NCI-H2171 (cell line): Measurements from ENCODE around the gene AXL.
"Not testable (repeated sequence)": the region's sequence is repeated elsewhere in the genome, so short reads cannot be mapped to it uniquely, and the experiment has no call there.

Experiments
- DNase-seq: peaks from one replicate; lab custom pipeline; 2025; lab: John Stamatoyannopoulos, UW

Gene AXL

GRCh38 chr19:41276231-41276630 is 57.2 kb downstream of the AXL start:
- DNase-seq: no peak

GRCh38 chr19:41278478-41278877 is 59.5 kb downstream of the AXL start:
- no peak for DNase-seq

- no peak for DNase-seq
These were observed 69.9 kb downstream of the AXL start for GRCh38 chr19:41288673-41289530.

- DNase-seq: not testable (repeated sequence)
These were observed 70.8 kb downstream of the AXL start for GRCh38 chr19:41289814-41290213.

GRCh38 chr19:41294393-41294792 is 75.4 kb downstream of the AXL start:
- DNase-seq: no peak

DNA sequence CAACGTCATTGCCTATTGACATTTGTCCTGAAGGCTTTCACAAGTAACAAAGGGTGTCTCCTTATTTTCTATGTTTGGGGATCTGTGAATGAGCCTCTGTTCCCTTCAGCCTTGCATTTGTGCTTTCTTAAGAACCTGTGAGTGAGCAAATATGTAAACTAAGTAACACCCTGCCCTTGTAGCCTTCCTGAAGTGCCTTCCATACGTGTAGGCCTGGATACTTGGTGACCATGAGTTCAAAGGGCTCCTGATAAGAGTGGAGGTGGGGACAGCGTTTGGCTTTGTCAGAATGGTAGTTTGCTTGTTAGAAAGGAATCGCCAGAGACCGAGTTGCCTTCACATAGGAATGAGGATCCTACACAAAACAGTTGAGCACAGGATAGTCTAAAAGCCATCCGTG is 76.5 kb downstream of the AXL start:
- no peak for DNase-seq

DNA sequence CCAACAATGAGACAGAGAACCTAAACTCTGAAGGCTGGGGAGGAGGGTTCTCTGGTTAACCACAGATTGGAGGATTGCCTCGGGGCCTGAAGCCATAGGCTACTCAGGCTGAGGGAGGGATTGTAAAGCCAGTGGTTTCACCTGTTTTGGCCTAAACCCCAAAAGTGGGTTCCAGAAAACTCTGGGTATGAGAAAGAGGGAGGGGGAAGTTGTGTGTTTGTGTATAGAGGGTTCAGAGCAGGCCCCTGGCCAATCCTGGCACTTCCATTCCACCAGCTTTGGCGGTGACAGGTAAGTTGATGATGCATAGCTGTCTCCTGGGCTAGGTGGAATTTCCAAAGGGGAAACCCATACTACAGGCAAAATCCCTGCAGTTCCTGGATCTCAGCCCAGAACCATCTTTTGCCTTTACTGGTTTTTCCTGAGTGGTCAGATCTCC is 77.4 kb downstream of the AXL start:
- no peak for DNase-seq

DNA sequence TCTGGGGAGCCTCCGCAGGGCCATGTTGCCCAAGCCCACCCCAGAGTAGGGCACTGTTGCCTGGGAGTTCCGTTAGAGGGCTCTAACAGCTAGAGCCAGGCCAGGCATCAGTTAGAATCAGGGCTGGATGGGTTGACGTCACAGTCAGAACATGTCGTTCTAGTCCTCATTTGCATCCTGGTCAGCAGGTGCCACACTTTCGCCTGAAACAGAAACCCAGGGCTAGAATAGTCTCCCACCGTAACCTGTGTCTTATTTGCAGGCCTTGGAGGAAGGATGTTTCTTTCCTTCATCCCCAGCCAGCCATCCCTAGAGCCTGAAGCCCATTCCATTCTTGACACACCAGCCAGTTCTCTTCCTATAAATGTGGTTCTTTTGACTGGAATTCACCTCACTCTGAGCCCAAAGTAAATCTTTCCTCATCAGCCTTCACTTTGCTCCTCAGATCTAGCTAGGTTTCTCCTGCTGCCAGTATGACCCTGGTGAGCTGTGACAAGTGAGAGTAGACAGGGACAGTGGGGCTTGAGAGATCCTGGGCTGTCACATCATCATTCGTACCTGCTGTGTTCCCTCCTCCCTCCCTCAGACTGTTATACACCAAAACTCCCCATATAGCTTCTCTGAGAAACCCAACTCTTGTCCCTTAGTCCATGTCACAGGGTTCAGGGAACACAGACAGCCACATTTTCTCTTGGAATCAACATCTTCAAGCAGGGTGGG is 78.8 kb downstream of the AXL start:
- no peak for DNase-seq

GRCh38 chr19:41298348-41298964 is 79.4 kb downstream of the AXL start:
- DNase-seq: no peak

DNA sequence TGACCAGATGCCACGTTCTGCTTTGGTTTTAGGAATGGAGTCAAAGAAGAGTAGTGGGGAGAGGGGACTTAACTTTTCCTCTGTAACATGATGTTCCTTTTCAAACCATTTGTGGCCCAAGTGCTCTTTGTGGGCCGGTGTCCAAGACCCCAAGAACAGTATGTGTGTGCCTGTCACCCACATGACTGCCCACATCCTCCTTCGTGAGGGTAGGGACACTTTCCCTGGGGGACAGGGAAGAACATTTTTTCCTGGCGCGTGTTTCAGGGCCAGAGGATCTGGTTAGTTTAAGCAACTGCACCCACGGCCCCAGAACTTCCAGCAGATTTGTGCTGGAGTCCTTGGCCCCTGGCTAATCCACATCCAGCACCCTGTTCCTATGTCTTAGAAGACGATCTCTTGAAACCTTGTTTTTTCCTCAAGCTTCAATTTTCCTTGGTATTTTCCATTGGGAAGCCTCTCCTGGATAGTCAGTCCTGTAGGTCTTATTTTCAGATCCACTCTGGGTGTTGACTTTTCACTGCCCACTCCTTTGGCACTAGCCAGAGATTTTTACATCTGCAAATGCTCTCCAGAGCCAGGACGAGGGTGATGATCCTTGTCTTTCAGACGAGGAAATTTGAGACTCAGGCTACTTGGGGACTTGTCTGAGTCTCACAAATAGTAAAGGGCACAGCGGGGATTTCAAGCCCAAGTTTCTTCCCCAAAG is 80.2 kb downstream of the AXL start:
- no peak for DNase-seq

DNA sequence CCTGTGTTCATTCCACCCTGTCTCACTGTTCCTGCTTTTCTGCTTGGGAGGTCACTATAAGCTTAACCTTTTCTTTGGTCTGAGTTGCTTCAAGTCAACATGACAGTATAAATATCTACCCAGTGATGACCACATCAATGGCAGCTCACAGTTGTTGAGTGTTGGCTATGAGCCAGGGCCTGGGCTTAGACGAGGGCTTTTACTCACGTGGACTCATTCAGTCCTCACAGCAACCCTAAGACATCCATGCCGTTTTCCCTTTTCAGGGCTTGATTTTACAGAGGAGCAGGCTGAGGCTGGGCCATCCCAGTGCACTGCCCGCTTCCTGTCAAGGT is 80.7 kb downstream of the AXL start:
- no peak for DNase-seq

GRCh38 chr19:41300555-41300954 is 81.5 kb downstream of the AXL start:
- DNase-seq: no peak

DNA sequence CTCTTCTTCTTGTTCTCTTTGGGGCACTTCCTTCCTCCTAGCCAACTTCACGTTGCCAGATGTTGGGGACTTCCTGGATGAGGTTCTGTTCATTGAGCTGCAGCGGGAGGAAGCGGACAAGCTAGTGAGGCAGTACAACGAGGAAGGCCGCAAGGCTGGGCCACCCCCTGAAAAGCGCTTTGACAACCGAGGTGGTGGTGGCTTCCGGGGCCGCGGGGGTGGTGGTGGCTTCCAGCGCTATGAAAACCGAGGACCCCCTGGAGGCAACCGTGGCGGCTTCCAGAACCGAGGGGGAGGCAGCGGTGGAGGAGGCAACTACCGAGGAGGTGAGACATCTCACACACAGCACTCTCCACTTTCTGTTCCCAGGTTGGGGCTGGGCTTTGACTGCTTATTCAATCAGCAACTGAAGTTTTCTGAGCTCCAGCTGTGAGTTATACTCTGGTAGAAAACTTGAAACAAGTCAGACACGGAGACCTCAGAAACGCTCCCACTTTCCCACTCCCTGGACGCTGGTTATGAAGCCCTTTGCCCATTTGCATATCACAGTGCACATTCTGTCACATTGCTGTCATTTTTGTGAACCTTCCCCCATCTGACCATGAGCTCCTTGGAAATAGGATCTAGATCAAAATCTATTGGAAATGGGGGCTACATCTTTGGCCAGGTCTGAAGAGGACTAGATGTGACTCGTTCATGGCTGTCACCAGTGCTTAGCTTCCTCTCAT is 83.8 kb downstream of the AXL start:
- DNase-seq: no peak

DNA sequence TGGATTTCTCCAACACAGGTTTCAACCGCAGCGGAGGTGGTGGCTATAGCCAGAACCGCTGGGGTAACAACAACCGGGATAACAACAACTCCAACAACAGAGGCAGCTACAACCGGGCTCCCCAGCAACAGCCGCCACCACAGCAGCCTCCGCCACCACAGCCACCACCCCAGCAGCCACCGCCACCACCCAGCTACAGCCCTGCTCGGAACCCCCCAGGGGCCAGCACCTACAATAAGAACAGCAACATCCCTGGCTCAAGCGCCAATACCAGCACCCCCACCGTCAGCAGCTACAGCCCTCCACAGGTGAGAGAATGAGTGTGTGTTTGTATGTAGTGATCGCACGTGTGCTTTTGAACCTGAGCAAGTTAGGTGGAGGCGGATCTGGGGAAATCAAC is 84.9 kb downstream of the AXL start:
- DNase-seq: no peak

DNA sequence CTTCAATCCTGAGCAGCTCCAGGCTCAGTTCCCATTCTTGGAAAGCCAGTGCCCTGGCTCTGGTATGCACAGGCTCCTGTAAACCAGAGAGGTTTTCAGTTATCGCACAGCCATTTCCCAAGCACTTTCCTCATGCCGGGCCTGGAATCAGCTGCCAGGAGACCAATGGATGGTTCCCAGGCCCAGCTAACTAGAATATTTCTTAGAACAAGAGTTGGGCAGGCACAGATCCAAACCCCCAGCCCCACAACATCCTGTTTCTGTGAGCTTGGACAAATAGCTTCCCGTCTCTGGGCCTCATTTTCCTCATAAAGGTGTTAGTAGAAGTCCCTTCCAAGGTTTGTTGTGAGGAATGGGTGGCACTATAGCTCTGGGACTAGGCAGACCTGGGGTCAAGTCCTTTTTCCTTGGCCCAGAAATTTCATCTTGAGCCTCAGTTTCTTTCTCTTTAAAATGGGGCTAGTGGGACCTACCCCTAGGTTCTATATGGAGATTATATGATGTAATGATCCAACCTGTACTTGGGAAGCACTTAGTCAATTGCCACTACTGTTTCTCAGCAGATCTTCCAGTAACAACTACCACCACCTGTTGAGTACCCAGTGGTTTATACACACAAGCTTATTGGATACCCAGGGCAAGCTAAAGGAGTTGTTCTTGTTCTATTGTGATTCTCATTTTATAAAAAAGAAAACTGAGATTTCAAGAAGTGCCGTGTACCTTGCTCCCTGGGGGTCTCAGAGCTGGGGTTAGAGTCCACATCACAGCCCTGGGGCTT is 85.9 kb downstream of the AXL start:
- DNase-seq: no peak

- DNase-seq: no peak
These were observed 87.1 kb downstream of the AXL start for GRCh38 chr19:41305927-41306793.

DNA sequence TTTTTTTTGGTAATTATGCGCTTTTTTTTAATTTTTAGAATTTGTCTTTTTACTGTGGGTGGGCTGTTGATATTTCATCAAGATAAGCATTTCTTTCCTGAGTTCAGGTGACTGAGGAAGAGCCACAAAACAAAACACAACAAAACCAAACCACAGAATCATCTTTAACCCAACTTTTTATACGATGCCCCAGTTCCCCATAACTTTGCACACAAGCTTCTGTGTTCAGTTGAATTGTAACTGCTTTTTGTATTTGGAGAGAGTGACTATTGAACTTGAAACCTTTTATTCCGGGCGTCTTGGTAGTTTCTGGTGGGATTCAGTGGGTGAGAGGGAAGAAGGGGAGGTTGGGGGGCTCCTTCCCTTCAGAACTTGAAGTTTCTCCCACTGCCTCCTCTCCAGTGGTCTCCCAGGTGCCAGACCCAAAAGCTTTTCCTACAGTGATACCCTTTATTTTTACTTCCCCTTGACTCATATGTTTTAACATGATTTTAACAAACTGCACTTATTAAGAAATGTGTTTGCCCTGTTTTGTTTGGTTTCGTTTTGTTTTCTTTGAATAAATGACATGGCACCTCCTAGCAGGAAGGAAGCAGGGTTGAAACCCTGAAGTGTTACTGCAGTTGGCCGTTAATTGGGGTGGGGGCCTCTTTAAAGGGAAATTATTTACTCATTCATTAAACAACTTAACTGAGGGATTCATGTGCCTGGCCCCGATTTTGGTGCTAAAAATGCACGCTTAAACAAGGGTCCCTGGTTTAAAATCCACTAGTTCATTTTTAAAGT is 88.3 kb downstream of the AXL start:
- no peak for DNase-seq

DNA sequence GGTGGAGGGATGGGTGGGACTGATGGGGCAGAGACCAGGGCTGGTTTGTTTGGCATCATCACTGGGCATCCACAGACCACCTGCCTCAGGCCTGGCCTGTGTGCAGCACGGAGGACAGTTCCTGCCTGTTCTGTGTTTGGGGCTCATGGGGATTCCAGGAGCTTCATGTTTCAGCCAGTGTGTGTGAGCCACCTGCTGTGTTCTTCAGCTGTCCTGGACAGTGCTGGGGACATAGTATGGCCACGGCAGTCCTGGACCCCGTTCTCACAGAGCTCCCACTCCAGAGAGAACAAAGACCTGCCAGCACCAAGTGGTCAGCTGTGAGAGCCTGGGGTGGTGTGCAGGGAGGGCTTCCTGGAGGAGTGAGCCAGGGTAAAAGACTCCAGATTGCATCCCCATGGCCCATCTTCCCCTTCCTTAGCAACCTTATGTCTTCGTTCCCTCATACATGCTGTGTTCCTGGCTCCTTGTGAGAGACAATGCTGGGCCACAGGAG is 89.0 kb downstream of the AXL start:
- no peak for DNase-seq
